H1 (cell line): Measurements from ENCODE around the gene TLK1. TPM values are rescaled to one million over a fixed set of nuclear protein-coding genes. Genes with fewer than 3 reads are reported as not detected.

Experiments used
- JUND ChIP-seq: IDR thresholded peaks from 2 replicates; pipeline ENCODE4 v1.6.1; 2011; ENCODE audit warnings: mild to moderate bottlenecking, improper control_type of control experiment, low read length
- polyA plus RNA-seq, 7 experiments: library from polyadenylated mRNA; depleted of rRNA in 3 of 7; stranded (reverse) in 5 of 7; unstranded in 2 of 7; fragments of >200 nt in 5 of 7; fragments of 200-250 nt in 2 of 7; gene quantifications; 1 replicate in 5 of 7; 2 replicates in 1 of 7; 4 replicates in 1 of 7; pipeline versions ENCODE4 v1.2.1 to v1.2.3, GENCODE V29; 2011 to 2013; ENCODE audit warnings: missing spikeins in 2 of 7, mixed read lengths in 2 of 7
- total RNA-seq: library from RNA; stranded (reverse); fragmentation: NEBNext Ultra II Directional; extraction: Animal tissue kit (Norgen Biotek cat#: 25700); gene quantifications from 2 replicates; pipeline ENCODE4 v1.2.1, GENCODE V29; 2021
- TF ChIP-seq, protein P1 (sequence below): IDR thresholded peaks from 2 replicates; pipeline ENCODE4 v1.6.1; 2011; ENCODE audit warnings: low read length, improper control_type of control experiment

The TLK1 gene
- total and polyA plus RNA-seq, 2 of the 8 experiments (the other 6 are each of a cell fraction or from before 2014, with no cell fraction given): 11.2 to 102 TPM

DNA sequence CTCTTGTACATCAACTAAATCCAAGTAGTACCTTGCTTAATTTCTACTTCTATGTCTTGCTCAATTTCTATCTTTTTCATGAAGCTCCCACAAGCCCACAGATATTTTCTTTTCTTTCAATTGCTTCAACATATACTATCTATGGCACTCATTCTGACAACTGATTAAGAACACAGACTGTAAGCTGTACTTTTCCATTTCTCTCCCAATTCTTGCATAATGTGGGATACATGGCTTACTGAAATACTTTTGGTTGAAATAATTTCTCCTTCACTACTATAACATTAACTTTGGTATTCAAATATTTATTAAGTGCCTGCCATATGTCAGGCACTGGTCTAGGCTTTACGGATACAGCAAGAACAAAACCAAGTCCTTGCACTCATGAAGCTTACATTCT, 146.8 kb downstream of the TLK1 start (continued):
- TF ChIP-seq, protein P1, sequence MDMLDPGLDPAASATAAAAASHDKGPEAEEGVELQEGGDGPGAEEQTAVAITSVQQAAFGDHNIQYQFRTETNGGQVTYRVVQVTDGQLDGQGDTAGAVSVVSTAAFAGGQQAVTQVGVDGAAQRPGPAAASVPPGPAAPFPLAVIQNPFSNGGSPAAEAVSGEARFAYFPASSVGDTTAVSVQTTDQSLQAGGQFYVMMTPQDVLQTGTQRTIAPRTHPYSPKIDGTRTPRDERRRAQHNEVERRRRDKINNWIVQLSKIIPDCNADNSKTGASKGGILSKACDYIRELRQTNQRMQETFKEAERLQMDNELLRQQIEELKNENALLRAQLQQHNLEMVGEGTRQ: no peak
- no peak for TF ChIP-seq JUND
- TF ChIP-seq, all 59 proteins: peak for 0
